ENCODE results near the gene RTKN.

DNA sequence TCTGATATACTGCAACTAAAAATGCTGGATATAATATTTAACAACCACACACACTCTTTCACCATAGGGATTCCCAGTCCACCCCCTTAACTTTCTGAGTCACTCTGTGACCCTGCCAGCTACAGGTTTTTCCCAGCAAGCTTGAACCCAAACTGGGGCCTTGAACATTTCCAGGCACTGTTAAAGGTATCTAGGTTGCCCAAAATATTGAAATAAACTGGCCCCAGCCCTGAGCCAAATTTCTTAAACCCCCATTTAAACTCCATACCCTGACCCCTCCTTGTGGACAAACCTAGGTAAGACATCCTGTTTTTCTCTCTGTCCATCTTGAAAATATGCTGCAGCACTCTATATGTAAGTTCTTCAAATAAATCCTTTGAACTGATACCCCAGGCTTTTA is 42.0 kb downstream of the RTKN start:
- TF ChIP-seq, protein P1, sequence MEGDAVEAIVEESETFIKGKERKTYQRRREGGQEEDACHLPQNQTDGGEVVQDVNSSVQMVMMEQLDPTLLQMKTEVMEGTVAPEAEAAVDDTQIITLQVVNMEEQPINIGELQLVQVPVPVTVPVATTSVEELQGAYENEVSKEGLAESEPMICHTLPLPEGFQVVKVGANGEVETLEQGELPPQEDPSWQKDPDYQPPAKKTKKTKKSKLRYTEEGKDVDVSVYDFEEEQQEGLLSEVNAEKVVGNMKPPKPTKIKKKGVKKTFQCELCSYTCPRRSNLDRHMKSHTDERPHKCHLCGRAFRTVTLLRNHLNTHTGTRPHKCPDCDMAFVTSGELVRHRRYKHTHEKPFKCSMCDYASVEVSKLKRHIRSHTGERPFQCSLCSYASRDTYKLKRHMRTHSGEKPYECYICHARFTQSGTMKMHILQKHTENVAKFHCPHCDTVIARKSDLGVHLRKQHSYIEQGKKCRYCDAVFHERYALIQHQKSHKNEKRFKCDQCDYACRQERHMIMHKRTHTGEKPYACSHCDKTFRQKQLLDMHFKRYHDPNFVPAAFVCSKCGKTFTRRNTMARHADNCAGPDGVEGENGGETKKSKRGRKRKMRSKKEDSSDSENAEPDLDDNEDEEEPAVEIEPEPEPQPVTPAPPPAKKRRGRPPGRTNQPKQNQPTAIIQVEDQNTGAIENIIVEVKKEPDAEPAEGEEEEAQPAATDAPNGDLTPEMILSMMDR (IDR thresholded peaks at IDR 0.05; ENCODE audit: low read depth, low read length, missing input control) = peak; percentile 63
- TF ChIP-seq, protein P2, sequence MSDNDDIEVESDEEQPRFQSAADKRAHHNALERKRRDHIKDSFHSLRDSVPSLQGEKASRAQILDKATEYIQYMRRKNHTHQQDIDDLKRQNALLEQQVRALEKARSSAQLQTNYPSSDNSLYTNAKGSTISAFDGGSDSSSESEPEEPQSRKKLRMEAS (IDR thresholded peaks at IDR 0.05) = no peak
- no peak for TF ChIP-seq YY1 (IDR thresholded peaks at IDR 0.05)
- TF ChIP-seq, protein P3, sequence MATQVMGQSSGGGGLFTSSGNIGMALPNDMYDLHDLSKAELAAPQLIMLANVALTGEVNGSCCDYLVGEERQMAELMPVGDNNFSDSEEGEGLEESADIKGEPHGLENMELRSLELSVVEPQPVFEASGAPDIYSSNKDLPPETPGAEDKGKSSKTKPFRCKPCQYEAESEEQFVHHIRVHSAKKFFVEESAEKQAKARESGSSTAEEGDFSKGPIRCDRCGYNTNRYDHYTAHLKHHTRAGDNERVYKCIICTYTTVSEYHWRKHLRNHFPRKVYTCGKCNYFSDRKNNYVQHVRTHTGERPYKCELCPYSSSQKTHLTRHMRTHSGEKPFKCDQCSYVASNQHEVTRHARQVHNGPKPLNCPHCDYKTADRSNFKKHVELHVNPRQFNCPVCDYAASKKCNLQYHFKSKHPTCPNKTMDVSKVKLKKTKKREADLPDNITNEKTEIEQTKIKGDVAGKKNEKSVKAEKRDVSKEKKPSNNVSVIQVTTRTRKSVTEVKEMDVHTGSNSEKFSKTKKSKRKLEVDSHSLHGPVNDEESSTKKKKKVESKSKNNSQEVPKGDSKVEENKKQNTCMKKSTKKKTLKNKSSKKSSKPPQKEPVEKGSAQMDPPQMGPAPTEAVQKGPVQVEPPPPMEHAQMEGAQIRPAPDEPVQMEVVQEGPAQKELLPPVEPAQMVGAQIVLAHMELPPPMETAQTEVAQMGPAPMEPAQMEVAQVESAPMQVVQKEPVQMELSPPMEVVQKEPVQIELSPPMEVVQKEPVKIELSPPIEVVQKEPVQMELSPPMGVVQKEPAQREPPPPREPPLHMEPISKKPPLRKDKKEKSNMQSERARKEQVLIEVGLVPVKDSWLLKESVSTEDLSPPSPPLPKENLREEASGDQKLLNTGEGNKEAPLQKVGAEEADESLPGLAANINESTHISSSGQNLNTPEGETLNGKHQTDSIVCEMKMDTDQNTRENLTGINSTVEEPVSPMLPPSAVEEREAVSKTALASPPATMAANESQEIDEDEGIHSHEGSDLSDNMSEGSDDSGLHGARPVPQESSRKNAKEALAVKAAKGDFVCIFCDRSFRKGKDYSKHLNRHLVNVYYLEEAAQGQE (IDR thresholded peaks at IDR 0.05) = no peak
- peak; percentile 79 to 82 for TF ChIP-seq RAD21 (IDR thresholded peaks at IDR 0.05)
- no peak for TF ChIP-seq GABPA (IDR thresholded peaks at IDR 0.05 in 1 of 2, conservative IDR thresholded peaks at IDR 0.05 in 1 of 2)
- no peak for TF ChIP-seq HNF4A (conservative IDR thresholded peaks at IDR 0.05)
- TF ChIP-seq EGR1 (IDR thresholded peaks at IDR 0.05; ENCODE audit: low read depth in 2 of 2) = no peak

Measured in liver (tissue), 3 donors.